ENCODE data around the gene P2RY6. TPM values are rescaled to one million over a fixed set of nuclear protein-coding genes. Genes with fewer than 3 reads are reported as not detected.

Gene P2RY6
- total and polyA plus RNA-seq, 10 of the 15 experiments (the other 5 are each of a cell fraction or from before 2014, with no cell fraction given): 0.05 to 0.90 (median 0.22) TPM; not detected in 4

GRCh38 chr11:73284106-73284505, 12.0 kb downstream of the P2RY6 start (continued):
- TF ChIP-seq NFXL1 (IDR thresholded peaks at IDR 0.05; ENCODE audit: borderline replicate concordance): no peak

GRCh38 chr11:73285721-73286120, 13.6 kb downstream of the P2RY6 start:
- no peaks in the 10 kb centered on the region for H4K20me1 ChIP-seq (ENCODE audit: control insufficient read depth, insufficient read depth)
- DNase-seq (ENCODE audit: low read depth, low spot score) (no peak), FAIRE-seq (no peak), ATAC-seq (no peak)
- no peak overlapping the region for H2AFZ ChIP-seq (ENCODE audit: control insufficient read depth, low read depth, low read length)
- H3K9me3 ChIP-seq (replicated peaks; ENCODE audit: control insufficient read depth, insufficient read depth, low read length): no peaks in the 10 kb centered on the region
- ChIA-PET CTCF (interaction anchor here (1.5 to 10.6 kb wide), 2 partner anchors 50 to 100 kb away, joined by 4 to 116 read pairs; no protein-coding TSS in a partner anchor), POLR2A (no interaction called here), RAD21 (ENCODE audit: unreplicated experiment) (no interaction called here), SMC1A (ENCODE audit: uncharacterized antibody, unreplicated experiment) (interaction anchor here (0.9 kb wide), 1 partner anchor 50 kb away, joined by 3 read pairs; no protein-coding TSS in a partner anchor)
- no peak for TF ChIP-seq ZBTB4 (CRISPR knock-in tag; IDR thresholded peaks at IDR 0.05)
- no peak for TF ChIP-seq MYC (IDR thresholded peaks at IDR 0.05; ENCODE audit: insufficient read depth, insufficient read length, insufficient replicate concordance, low read length, severe bottlenecking)
- TF ChIP-seq PAX5 (IDR thresholded peaks at IDR 0.05; ENCODE audit: borderline replicate concordance, low read depth, low read length): no peak
- H3K36me3 ChIP-seq (ENCODE audit: control insufficient read depth in 2 of 2, insufficient read depth in 2 of 2, low read length in 1 of 2): no peaks in the 10 kb centered on the region
- H3K4me1 ChIP-seq (ENCODE audit: control insufficient read depth, insufficient read depth, low read length): peaks cover 27% of the 10 kb centered on the region
- H3K27me3 ChIP-seq (replicated peaks in 1 of 2; ENCODE audit: control insufficient read depth in 2 of 2, insufficient read depth in 2 of 2, low read length in 1 of 2): no peaks in the 10 kb centered on the region
- no peaks in the 10 kb centered on the region for H3K79me2 ChIP-seq (ENCODE audit: control insufficient read depth, insufficient read depth, low read length)
- BruUV-seq (replicated peaks): no TSS peak
- H3K4me2 ChIP-seq (ENCODE audit: control insufficient read depth, insufficient read depth): no peak overlapping the region
- intact Hi-C loops (cut with micrococcal nuclease; ENCODE audit: unreplicated experiment): no loop called here
- H3K4me3 ChIP-seq: no peak overlapping the region
- 0% methylated on average over 1 of the region's 1 CpG for WGBS (ENCODE audit: insufficient coverage, insufficient replicate concordance, low lambda C conversion rate, missing lambda C conversion rate)
- H3K27ac ChIP-seq (ENCODE audit: control insufficient read depth, insufficient read depth): no peak overlapping the region
- in situ Hi-C loops (cut with MboI): loop anchor here (5.0 kb wide), 1 partner anchor 98 kb away; no protein-coding TSS in a partner anchor
- no peak overlapping the region for H3K9ac ChIP-seq (ENCODE audit: control insufficient read depth, insufficient read depth, low read length)
